GM12878 (cell line): Measurements from ENCODE around the gene EIF3A. TPM values are rescaled to one million over a fixed set of nuclear protein-coding genes. Genes with fewer than 3 reads are reported as not detected.

Source experiments
- ATAC-seq: fragments of 200-7000 bp; cut with Tn5 transposase; 3 replicates; pipeline ENCODE4 v1.9.1; 2020; ENCODE audit warnings: mild to moderate bottlenecking, moderate library complexity
- BruUV-seq: library from RNA; stranded (reverse); fragments of 400-500 nt; replicated peaks from 2 replicates; lab custom pipeline; 2021; lab: Mats Ljungman, UMichigan
- CTCF ChIA-PET: fragments of 300-600 bp; sonication (Branson Sonifier 250); formaldehyde crosslinking; extraction: SDS; loops from one replicate; lab custom pipeline; 2021; ENCODE audit warnings: inconsistent platforms; lab: Yijun Ruan, JAX
- POLR2A ChIA-PET: fragments of 350-600 bp; formaldehyde crosslinking; extraction: SDS; loops from one replicate; lab custom pipeline; 2021; ENCODE audit warnings: inconsistent platforms; lab: Charles Lee
- RAD21 ChIA-PET: fragments of 300-600 bp; sonication (Branson Sonifier 250); formaldehyde crosslinking; loops from one replicate; lab custom pipeline; 2023; ENCODE audit warnings: antibody characterized with exemption; ENCODE audit not compliant: unreplicated experiment; lab: Charles Lee
- SMC1A ChIA-PET: fragments of 300-600 bp; sonication (Branson Sonifier 250); formaldehyde crosslinking; loops from one replicate; lab custom pipeline; 2023; ENCODE audit not compliant: unreplicated experiment, uncharacterized antibody; lab: Charles Lee
- DNase-seq: peaks from one replicate; pipeline ENCODE4 v3.0.0-alpha.2; 2011; ENCODE audit warnings: low read depth, low spot score
- FAIRE-seq: peaks from 3 replicates; lab custom pipeline; 2011; peaks lifted over from hg19 to GRCh38; lab: Jason Lieb, UNC
- H2AFZ ChIP-seq: 2 replicates; pipeline ENCODE4 v1.6.0; 2011; ENCODE audit warnings: low read depth, low read length, control low read depth; ENCODE audit not compliant: control insufficient read depth
- H3K27ac ChIP-seq: 2 replicates; pipeline ENCODE4 v1.5.1; 2011; ENCODE audit warnings: control low read depth; ENCODE audit not compliant: control insufficient read depth, insufficient read depth
- H3K27me3 ChIP-seq, 2 experiments: replicated peaks in 1 of 2; 2 replicates each; pipeline versions ENCODE4 v1.6.0 to v1.6.1; 2011; ENCODE audit warnings: low read length in 1 of 2; ENCODE audit not compliant: control insufficient read depth in 2 of 2, insufficient read depth in 2 of 2
- H3K36me3 ChIP-seq, 2 experiments: 2 replicates each; pipeline ENCODE4 v1.5.1; 2011; ENCODE audit warnings: low read length in 1 of 2; ENCODE audit not compliant: control insufficient read depth in 2 of 2, insufficient read depth in 2 of 2
- H3K4me1 ChIP-seq: 2 replicates; pipeline ENCODE4 v1.6.1; 2011; ENCODE audit warnings: mild to moderate bottlenecking, low read length, moderate library complexity, mixed read lengths; ENCODE audit not compliant: control insufficient read depth, insufficient read depth
- H3K4me2 ChIP-seq: 2 replicates; pipeline ENCODE4 v1.6.0; 2011; ENCODE audit warnings: control low read depth; ENCODE audit not compliant: control insufficient read depth, insufficient read depth
- H3K4me3 ChIP-seq: fragments of 200-600 bp; sonication (generic); 2 replicates; pipeline ENCODE4 v1.5.1; 2016
- H3K79me2 ChIP-seq: 2 replicates; pipeline ENCODE4 v1.6.0; 2011; ENCODE audit warnings: low read length; ENCODE audit not compliant: control insufficient read depth, insufficient read depth
- H3K9ac ChIP-seq: 2 replicates; pipeline ENCODE4 v1.8.0; 2011; ENCODE audit warnings: low read length, control low read depth, mixed read lengths; ENCODE audit not compliant: control insufficient read depth, insufficient read depth
- H3K9me3 ChIP-seq: replicated peaks from 3 replicates; pipeline ENCODE4 v1.5.1; 2011; ENCODE audit warnings: mild to moderate bottlenecking, low read length; ENCODE audit not compliant: control insufficient read depth, insufficient read depth
- H4K20me1 ChIP-seq: 2 replicates; pipeline ENCODE4 v1.6.0; 2011; ENCODE audit not compliant: control insufficient read depth, insufficient read depth
- ATF7 ChIP-seq: fragments of 450-650 bp; IDR thresholded peaks from 2 replicates; pipeline ENCODE4 v1.6.1; 2016; ENCODE audit warnings: low read depth, mild to moderate bottlenecking
- CBFB ChIP-seq: IDR thresholded peaks from 2 replicates; pipeline ENCODE4 v1.6.1; 2016; ENCODE audit warnings: antibody characterized with exemption, low read depth
- CBX5 ChIP-seq: sonication (generic); IDR thresholded peaks from 2 replicates; pipeline ENCODE4 v1.6.1; 2016; ENCODE audit warnings: low read depth, moderate library complexity, mild to moderate bottlenecking, inconsistent platforms
- CREM ChIP-seq: IDR thresholded peaks from 2 replicates; pipeline ENCODE4 v1.6.1; 2014; ENCODE audit warnings: antibody characterized with exemption, low read depth
- GABPA ChIP-seq: IDR thresholded peaks from 2 replicates; pipeline ENCODE4 v1.6.1; 2014; ENCODE audit warnings: antibody characterized with exemption, low read depth, mild to moderate bottlenecking, inconsistent platforms
- HDAC6 ChIP-seq: fragments of 200-600 bp; sonication (generic); IDR thresholded peaks from one replicate; pipeline ENCODE4 v1.8.0; 2017; ENCODE audit warnings: antibody characterized with exemption; ENCODE audit not compliant: unreplicated experiment
- IRF4 ChIP-seq: IDR thresholded peaks from 2 replicates; pipeline ENCODE4 v1.6.1; 2011; ENCODE audit warnings: low read depth, low read length
- JUND ChIP-seq: IDR thresholded peaks from 2 replicates; pipeline ENCODE4 v1.6.1; 2012; ENCODE audit warnings: low read depth, mild to moderate bottlenecking, low read length, improper control_type of control experiment, moderate library complexity
- KAT2A ChIP-seq: conservative IDR thresholded peaks from 2 replicates; pipeline ENCODE4 v1.6.1; 2011; ENCODE audit warnings: low read depth, low read length; ENCODE audit not compliant: control insufficient read depth
- MEF2B ChIP-seq: fragments of 450-650 bp; IDR thresholded peaks from 2 replicates; pipeline ENCODE4 v1.6.1; 2018; ENCODE audit warnings: mild to moderate bottlenecking, moderate library complexity; ENCODE audit not compliant: partially characterized antibody, poor library complexity, severe bottlenecking
- MYC ChIP-seq: IDR thresholded peaks from 2 replicates; pipeline ENCODE4 v1.6.1; 2011; ENCODE audit warnings: mild to moderate bottlenecking, low read length, moderate library complexity, inconsistent platforms; ENCODE audit not compliant: insufficient read depth, insufficient replicate concordance, insufficient read length, severe bottlenecking
- NFIC ChIP-seq: IDR thresholded peaks from 2 replicates; pipeline ENCODE4 v1.6.1; 2012; ENCODE audit warnings: low read depth, mild to moderate bottlenecking, inconsistent platforms, low read length, moderate library complexity
- NFYB ChIP-seq: IDR thresholded peaks from 2 replicates; pipeline ENCODE4 v1.6.1; 2011; ENCODE audit warnings: low read depth, mild to moderate bottlenecking, low read length, improper control_type of control experiment, moderate library complexity; ENCODE audit not compliant: insufficient read depth
- POU2F2 ChIP-seq: IDR thresholded peaks from 3 replicates; pipeline ENCODE4 v1.6.1; 2011; ENCODE audit warnings: low read depth, mild to moderate bottlenecking, low read length, borderline replicate concordance
- RUNX3 ChIP-seq: IDR thresholded peaks from 2 replicates; pipeline ENCODE4 v1.6.1; 2012; ENCODE audit warnings: low read length, inconsistent platforms
- WRNIP1 ChIP-seq: IDR thresholded peaks from 2 replicates; pipeline ENCODE4 v1.6.1; 2011; ENCODE audit warnings: low read depth, low read length, improper control_type of control experiment, borderline replicate concordance
- ZZZ3 ChIP-seq: IDR thresholded peaks from 2 replicates; pipeline ENCODE4 v1.6.1; 2011; ENCODE audit warnings: low read depth; ENCODE audit not compliant: control insufficient read depth, insufficient read length
- WGBS: methylation state at CpG from one replicate; pipeline ENCODE4 v1.1.6; 2016; ENCODE audit warnings: low lambda C conversion rate; ENCODE audit not compliant: insufficient replicate concordance, insufficient coverage; ENCODE audit errors: missing lambda C conversion rate; 5-methylcytosine and 5-hydroxymethylcytosine counted together
- in situ Hi-C: fragments of 300-500 bp; cut with MboI; formaldehyde crosslinking; loops from 9 replicates; pipeline ENCODE4 v1.14.3; 2018; ENCODE audit warnings: mixed read lengths
- intact Hi-C: fragments of 100-400 bp; cut with micrococcal nuclease; formaldehyde crosslinking; loops from one replicate; pipeline ENCODE4 v1.14.2; 2022; ENCODE audit not compliant: unreplicated experiment
- polyA plus RNA-seq, 11 experiments: library from polyadenylated mRNA; depleted of rRNA in 4 of 11; unstranded in 6 of 11; stranded (reverse) in 5 of 11; fragments of >200 nt; fragmentation: Nextera tagmentation in 4 of 11; fragmentation: Illumina TruSeq in 1 of 11; extraction: Ambion mirVana in 4 of 11; extraction: Trizol in 1 of 11; gene quantifications; 1 replicate in 1 of 11; 2 replicates in 10 of 11; pipeline versions ENCODE4 v1.2.1 to v1.2.3, GENCODE V29; 2011 to 2016; ENCODE audit warnings: inconsistent platforms in 2 of 11, missing spikeins in 2 of 11, low read depth in 1 of 11
- total RNA-seq, 4 experiments: library from RNA; depleted of rRNA in 3 of 4; stranded (reverse); fragments of >200 nt in 3 of 4; fragmentation: Illumina TruSeq in 1 of 4; extraction: Trizol in 1 of 4; gene quantifications; 2 replicates each; pipeline versions ENCODE4 v1.2.1 to v1.2.3, GENCODE V29; 2013 to 2021
- TF ChIP-seq, protein P1 (sequence below): IDR thresholded peaks from 2 replicates; pipeline ENCODE4 v1.6.1; 2012; ENCODE audit warnings: mild to moderate bottlenecking, low read depth, low read length
- TF ChIP-seq, protein P2 (sequence below): IDR thresholded peaks from 2 replicates; pipeline ENCODE4 v1.6.1; 2012; ENCODE audit warnings: low read depth, low read length, improper control_type of control experiment

The EIF3A gene
- total and polyA plus RNA-seq, 10 of the 15 experiments (the other 5 are each of a cell fraction or from before 2014, with no cell fraction given): 42.3 to 195 (median 96.3) TPM

DNA sequence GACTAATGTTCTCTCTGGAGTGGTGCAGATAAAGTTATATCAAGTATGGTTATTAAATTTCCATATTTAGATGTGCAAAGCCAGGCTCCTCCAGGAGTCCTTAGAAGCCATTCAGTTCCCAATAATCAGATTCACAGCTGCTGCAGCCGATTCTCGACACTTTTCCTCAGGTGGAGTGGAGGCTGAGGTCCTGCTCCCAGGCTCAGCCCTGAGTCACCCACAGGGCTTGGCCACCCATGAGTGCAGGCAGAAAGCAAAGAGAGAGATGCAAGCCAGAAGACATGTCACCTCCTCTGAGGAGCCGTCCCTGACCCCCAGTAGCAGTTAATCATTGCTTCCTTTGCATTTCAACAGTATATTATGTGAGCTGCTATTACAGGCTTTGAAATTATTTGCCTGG, 87.4 kb downstream of the EIF3A start:
- peaks cover 2% of the 10 kb centered on the region for H3K4me1 ChIP-seq
- H3K79me2 ChIP-seq: no peaks in the 10 kb centered on the region
- POLR2A ChIA-PET: no interaction called here
- H2AFZ ChIP-seq: no peak overlapping the region
- TF ChIP-seq WRNIP1 (no peak), NFIC (no peak), KAT2A (no peak), RUNX3 (no peak), IRF4 (no peak), NFYB (no peak), CBX5 (no peak), MEF2B (no peak), ZZZ3 (no peak), MYC (no peak), GABPA (no peak), HDAC6 (no peak), ATF7 (no peak), JUND (no peak), POU2F2 (no peak), CREM (no peak), CBFB (no peak)
- TF ChIP-seq, protein P1, sequence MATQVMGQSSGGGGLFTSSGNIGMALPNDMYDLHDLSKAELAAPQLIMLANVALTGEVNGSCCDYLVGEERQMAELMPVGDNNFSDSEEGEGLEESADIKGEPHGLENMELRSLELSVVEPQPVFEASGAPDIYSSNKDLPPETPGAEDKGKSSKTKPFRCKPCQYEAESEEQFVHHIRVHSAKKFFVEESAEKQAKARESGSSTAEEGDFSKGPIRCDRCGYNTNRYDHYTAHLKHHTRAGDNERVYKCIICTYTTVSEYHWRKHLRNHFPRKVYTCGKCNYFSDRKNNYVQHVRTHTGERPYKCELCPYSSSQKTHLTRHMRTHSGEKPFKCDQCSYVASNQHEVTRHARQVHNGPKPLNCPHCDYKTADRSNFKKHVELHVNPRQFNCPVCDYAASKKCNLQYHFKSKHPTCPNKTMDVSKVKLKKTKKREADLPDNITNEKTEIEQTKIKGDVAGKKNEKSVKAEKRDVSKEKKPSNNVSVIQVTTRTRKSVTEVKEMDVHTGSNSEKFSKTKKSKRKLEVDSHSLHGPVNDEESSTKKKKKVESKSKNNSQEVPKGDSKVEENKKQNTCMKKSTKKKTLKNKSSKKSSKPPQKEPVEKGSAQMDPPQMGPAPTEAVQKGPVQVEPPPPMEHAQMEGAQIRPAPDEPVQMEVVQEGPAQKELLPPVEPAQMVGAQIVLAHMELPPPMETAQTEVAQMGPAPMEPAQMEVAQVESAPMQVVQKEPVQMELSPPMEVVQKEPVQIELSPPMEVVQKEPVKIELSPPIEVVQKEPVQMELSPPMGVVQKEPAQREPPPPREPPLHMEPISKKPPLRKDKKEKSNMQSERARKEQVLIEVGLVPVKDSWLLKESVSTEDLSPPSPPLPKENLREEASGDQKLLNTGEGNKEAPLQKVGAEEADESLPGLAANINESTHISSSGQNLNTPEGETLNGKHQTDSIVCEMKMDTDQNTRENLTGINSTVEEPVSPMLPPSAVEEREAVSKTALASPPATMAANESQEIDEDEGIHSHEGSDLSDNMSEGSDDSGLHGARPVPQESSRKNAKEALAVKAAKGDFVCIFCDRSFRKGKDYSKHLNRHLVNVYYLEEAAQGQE: no peak
- TF ChIP-seq, protein P2, sequence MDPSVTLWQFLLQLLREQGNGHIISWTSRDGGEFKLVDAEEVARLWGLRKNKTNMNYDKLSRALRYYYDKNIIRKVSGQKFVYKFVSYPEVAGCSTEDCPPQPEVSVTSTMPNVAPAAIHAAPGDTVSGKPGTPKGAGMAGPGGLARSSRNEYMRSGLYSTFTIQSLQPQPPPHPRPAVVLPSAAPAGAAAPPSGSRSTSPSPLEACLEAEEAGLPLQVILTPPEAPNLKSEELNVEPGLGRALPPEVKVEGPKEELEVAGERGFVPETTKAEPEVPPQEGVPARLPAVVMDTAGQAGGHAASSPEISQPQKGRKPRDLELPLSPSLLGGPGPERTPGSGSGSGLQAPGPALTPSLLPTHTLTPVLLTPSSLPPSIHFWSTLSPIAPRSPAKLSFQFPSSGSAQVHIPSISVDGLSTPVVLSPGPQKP: no peak
- TF ChIP-seq, all 136 proteins: peak for 0
- Histone ChIP-seq H3K36me3 (no peaks in the 10 kb centered on the region), H3K27ac (no peak overlapping the region), H3K4me2 (no peak overlapping the region), H3K27me3 (peaks cover 2 to 9% of the 10 kb centered on the region in 2 experiments; a peak in 3 of 4 replicates), H4K20me1 (no peaks in the 10 kb centered on the region), H3K9ac (no peak overlapping the region), H3K9me3 (no peaks in the 10 kb centered on the region; the same call in 2 of the 3 replicates), H3K4me3 (no peak overlapping the region)
- ChIA-PET CTCF (no interaction called here), SMC1A (no interaction called here), RAD21 (no interaction called here)
- intact Hi-C loops: no loop called here
- FAIRE-seq (no peak), DNase-seq (no peak), ATAC-seq (no peak)
- in situ Hi-C loops: no loop called here
- no TSS peak for BruUV-seq
- WGBS: 49% methylated on average over 3 of the region's 3 CpGs
